ENCODE results near the gene MIOX.
"Not testable (repeated sequence)": the region's sequence is repeated elsewhere in the genome, so short reads cannot be mapped to it uniquely, and the experiment has no call there.

MIOX gene

DNA sequence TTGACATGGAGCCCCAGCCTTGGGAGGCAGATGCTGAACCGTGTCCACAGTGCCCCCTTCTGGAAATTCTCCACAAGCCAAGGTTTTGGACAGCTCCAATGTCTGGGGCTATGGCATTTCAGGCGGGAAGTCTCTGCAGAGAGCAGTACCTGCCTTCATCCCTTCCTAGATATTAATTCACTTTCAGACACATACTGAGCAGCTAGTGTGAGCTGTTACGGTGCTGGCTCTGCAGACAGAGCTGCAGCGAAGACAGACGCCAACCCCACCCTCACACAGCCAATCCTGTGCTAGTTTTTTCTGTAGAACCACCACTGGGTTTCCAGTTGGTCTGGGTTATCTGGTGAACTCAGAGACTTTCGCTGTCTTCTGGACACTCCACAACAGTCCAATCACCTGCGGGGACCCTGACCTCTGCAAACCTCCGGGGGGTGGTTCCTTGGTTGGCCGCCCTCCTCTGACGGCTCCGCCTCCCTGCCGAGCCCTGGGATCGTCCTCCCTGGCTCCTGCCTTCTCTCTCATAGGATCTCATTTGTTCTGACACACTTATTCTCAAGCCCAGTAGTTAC is 11.7 kb downstream of the MIOX start:
- peak; percentile 82 to 90 for DNase-seq

DNA sequence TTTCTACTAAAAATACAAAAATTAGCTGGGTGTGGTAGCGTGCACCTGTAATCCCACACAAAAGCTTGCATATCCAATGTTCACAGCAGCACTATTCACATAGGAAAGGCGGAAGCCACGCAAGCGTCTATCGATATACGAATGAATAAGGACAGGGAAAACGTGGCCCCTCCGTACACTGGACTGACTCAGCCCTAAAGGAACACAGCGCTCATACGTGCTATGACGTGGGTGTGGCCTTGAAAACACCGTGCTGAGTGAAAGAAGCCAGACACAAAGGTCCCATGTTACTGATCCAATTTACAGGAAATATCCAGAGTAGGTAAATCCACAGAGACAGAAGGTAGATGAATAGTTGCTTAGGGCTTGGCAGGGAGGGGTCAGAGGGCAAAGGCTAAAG is 13.8 kb downstream of the MIOX start:
- no peak for DNase-seq

DNA sequence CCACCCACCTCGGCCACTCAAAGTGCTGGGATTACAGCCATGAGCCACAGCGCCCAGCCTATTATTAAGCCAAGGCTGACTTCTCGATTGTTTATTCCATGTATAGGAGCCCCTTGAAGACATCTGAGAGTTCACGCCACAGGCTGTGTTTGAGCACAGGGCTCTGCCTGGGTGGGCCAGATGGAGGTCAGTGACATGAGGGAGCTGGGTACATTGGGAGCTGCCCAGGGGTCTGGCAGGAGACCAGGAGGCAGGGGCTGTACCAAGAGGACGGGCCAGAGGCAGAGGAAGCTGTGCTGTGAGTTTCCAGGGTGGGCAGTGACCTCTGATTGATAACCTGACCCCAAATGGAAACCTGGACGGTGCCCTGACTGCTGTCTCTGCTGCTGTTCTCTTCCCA is 15.4 kb downstream of the MIOX start:
- DNase-seq = no peak

DNA sequence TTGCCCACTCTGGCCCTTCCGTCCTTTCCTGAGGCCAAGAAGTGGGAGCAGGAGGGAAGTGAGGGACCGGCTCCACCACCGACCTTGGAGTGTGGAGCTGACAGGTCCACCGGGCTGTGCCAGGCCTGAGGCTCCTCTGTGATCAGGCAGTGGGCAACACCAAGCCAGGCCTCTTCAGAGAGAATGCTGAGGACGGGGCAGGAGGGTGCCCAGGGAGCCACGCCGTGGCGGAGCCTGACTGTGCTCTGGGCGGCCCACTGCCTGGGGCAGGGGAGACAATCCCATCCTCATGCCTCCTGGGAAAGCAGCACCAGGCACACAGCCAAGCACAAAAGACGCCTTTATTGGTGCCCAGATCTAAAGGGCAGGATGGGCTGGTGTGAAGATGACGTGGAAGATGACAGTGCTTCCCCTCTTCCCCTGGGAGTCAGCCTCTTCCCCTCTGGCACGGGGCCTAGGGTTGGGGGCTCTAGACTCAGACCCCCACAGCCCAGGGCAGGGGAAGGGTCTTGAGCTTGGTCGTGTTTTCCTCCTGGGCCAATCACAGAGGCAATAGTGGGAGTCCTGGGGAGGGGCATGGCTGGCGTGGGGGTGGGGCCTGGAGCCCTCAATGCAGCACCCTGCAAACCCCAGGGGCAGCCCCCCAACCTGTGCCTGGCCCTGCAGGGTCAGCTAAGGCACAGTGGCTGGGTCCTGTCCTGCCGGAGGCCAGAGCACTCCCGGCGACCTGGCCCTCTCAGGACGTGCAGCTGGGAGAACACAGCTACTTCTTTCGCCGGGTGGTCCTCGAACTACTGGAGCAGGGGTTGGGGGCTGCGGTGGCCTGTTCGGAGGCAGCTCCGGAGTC is 16.2 kb downstream of the MIOX start:
- DNase-seq = no peak

DNA sequence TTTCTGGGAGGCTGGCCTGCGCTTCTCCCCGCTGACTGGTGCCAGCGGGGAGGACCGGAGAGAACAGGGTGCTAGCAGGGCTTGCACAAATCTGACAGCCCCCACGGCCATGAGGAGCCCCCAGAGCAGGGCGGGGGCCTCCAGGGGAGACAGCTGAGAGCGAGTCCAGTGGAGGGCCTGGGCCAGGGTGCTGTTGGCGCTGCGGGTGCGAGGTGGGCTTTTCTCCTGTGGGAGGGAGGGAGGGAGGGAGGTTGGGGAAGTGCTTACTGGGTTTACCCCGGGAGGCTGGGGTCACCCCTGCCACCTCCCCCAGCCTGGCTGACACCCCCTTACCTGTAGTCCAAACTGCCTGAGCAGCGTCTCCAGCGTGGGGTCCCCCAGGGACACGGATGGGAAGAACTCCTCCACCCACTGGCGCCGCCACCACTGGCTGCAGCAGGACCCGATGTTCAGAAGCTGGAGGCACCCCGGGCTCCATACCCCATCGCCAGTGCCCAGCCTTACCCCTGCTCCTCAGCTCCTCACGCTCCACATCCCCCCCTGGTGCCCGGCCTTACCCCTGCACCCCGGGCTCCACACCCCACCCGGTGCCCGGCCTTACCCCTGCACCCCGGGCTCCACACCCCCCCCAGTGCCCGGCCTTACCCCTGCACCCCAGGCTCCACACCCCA is 17.0 kb downstream of the MIOX start:
- DNase-seq = no peak

DNA sequence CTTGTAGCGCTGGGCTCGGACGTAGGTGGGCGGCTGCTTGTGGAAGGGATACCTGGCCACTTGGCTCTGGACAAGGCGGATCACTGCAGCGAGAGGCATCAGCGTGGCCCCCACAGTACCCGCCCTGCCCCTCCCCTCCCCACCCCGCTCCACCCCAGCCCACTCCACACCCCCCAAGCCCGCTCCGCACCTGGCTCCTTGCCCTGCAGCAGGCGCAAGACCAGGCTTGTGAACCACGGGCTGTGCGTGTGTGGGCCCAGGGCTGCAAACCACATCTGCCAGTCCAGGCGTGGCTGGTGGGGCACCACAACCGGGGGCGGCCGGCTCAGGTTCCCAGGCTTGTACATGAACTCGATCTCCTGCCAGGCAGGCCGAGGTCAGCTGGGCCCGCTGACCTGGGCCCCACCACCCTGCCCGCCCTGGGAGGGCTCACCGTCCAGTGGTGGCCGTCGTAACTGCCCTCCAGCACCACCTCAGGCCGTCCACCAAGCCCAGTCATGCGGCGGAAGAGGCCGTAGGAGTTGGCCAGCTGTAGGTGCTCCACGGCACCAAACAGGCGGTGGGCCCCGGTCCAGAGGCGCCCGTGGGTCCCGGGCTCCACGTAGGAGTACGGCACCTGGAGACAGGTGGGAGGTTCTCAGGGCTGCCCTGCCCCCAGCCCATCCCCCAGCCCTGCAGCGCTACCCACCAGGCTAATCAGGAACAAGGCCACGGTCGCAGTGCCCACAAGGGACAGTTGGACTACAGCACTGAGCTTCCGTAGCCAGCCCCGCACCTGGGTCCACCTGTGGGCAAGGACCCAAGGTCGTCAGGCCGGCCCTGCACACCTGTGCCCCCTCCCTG is 17.9 kb downstream of the MIOX start:
- DNase-seq = no peak

DNA sequence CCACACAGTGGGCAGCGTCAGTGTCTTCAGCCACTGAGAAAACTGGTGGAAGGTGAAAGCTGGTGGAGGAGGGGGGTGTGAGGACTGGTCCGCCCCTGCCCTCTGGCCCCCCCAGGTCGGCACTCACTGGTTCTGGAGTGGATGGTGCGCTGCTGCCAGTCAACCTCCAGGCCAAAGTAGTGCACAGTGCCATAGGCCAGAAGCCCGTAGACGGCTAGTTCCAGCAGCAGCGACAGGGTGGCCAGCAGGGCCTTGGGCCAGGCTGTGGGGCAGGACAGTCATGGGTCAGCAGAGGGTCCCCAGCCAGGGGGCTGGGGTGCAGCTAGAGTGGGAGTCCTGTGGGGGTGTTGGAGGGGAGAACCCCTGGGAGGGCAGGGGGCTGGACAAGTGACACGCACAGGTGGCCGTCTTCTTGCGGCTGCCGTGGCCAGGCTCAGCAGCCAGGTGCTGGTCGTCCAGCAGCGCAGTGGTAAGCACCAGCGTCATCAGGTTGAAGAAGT is 18.7 kb downstream of the MIOX start:
- no peak for DNase-seq

DNA sequence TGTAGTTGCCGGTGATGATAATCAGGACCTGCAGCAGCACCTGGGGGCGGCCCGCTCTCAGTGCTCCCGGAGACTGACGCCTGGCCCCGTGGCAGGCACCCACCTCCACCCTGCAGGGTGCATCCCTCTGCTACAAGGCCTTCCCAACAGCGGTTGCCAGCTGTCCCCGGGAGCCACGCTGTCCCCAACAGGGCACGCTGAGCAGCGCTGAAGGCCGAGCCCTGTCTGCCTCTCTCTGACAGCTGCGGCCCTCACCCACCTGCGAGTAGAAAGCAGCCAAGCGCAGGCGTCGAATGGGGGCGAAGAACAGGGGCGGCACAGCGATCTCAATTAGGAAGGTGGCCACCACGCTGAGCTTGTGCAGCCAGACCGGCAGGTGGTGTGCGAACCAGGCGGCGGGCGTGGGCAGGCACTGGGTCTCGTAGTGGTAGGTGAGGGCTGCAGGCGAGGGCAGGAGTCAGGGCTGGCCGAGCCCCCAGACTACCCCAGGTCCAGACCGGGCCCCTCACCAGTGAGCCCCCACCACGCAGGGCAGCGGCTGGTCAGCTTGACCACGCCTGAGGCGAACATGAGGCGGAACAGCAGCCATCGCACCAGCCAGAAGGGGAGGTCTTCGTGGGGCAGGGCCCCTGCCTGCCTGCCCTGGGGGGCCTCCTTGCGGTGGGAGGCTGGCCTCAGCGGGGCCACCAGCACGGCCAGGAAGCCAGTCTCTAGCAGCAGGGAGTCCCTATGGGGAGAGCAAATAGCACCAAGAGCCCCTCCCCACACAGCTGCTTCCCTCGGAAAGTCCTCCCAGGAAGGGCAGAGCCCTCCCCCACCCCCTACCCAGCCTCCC is 19.3 kb downstream of the MIOX start:
- DNase-seq = no peak

DNA sequence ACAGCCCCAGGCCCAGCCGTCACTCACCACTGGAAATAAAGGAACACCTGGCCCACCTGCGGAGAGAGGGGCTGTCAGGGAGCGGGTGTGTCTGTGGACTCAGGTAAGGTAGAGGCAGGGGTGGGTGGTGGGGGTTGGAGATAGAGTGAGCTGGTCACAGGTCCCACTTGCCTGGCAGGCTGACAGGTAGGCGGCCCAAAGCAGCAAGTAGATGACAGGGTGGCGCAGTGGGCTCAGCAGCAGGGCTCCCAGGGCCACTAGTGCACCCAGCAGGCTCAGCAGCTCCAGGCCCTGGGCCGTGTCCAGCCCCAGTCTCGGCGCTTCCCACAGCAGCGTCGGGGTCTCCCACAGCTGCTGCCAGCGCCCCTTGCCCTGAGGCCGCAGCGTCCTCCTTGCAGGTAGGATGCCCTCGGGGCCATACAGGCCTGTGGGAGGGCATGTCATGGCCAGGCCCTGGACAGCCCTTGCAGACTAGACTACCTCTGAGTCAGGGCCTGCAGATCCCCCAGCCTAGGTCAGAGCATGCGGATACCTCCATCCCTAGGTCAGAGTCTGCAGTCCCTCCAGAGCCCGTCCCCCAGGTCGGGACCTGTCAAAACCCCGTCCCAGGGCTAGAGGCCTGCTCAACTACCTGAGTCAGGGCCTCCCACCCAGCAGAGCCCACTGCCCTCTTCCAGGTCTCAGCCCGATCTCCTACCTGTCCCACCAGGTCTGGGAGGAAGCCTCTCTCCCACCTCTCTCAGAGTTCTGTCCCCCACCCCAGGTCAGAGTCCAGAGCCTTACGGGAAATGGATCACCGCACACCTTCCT is 20.2 kb downstream of the MIOX start:
- no peak for DNase-seq

DNA sequence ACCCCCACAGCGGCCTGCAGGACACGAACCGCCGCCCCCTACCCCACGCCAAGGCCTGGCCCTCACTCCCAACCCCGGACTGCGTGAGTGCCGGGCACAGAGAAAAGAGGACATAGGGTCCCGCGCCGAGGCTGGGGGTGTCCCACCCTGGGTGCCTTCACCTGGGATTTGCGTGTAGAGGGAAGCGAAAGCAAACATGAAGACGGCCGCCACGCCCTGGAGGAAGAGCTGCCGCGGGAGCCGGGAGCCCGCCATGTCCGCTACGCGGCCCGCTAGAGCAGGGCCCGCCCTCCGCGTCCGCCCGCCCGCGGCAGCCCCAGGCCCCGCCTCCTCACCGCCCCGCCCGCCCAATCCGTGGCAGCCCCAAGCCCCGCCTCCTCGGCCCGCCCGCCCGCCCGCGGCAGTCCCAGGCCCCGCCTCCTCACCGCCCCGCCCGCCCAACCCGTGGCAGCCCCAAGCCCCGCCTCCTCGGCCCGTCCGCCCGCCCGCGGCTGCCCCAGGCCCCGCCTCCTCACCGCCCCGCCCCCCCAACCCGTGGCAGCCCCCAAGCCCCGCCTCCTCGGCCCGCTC is 20.8 kb downstream of the MIOX start, which contains the start of gene LMF2:
LMF2 (minus strand) TSS at position 282 of the 570 bp plus-strand sequence; CDS start at position 255, 27 bp downstream.
- DNase-seq = no peak

DNA sequence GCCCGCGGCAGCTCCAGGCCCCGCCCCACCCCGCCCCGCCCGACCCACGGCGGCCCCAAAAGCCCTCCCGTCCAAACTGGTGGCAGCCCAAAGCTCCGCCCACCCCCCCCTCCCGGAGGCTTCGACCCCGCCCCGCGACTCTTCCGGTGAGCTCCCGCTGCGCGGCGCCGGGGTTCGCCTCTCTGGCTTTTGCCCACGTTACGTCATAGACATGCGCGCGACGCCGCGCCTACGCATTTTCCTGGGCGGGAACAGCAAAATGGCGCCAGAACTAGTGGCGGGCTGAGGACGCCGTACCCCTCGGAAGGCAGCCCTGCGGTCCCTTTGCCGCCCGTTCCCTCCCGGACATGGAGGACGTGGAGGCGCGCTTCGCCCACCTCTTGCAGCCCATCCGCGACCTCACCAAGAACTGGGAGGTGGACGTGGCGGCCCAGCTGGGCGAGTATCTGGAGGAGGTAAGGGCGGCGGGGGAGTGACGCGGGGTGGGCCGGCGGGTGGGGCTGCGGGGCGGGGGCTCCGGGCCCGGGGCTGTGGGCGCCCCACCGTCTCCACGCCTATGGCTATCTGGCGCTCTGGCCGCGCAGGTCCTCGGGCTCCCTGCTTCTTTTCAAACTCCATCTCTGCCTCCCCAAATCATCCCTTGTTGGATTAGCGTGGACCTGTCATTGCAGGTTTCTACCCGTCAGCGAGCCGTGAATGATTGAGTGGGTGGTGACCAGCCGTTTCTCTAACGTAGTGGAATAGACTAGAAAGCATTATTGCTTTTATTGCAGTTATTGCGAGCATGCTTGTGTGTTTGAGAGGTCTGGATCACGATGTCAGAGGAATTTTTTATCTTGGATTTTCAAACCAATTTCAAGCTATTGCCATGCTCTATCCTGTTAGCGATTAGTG is 21.6 kb downstream of the MIOX start, which contains the start of gene NCAPH2:
NCAPH2 (plus strand) TSS at position 234 of the 894 bp plus-strand sequence; CDS start at position 348, 114 bp downstream.
- peak; percentile 97 for DNase-seq

DNA sequence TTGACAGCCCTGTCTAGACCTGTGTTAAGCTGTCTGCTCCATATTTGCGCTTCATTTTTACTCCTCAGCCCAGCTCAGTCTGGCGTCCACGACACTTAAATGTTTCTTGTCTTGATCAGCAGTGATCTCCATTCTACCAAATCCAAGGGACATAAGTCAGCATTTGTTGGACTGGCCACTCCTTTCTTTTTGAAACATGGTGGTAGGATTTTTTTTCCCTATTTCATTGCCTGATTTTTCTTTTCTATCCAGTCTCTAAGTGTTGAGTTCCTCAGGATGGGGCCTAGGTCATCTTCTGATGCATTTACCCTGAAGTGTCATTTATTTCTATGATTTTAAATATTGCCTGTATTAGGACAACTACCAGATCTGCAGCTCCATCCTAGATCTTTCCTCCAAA is 22.2 kb downstream of the MIOX start:
- no peak for DNase-seq

DNA sequence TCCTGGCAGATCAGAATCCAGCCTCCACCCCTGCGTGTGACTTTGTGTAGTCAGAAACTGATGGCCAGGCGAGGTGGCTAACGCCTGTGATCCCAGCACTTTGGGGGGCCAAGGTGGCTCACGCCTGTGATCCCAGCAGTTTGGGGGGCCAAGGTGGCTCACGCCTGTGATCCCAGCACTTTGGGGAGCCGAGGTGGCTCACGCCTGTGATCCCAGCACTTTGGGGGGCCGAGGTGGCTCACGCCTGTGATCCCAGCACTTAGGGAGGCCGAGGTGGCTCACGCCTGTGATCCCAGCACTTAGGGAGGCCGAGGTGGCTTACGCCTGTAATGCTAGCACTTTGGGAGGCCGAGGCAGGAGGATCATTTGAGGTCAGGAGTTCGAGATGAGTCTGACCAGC is 26.5 kb downstream of the MIOX start:
- DNase-seq = no peak

DNA sequence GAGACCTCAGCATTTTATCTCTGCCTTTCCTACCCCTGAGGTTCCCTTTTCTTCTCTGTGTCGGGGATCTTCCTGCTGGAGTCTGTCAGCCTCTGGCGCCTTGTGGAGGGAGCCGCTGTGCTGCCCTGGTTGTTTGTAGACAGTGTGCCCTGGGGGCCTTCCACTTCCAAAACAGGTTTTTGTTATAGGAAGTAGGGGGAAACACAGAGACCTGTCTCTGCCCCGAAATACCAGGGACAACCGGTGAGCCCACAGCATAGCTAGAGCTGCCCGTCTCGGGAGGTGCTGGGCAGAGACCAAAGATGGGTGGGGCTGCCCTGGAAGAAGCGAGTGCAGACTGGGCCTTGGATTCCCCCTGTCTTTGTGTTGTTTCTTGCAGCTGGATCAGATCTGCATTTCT is 29.4 kb downstream of the MIOX start:
- no peak for DNase-seq

DNA sequence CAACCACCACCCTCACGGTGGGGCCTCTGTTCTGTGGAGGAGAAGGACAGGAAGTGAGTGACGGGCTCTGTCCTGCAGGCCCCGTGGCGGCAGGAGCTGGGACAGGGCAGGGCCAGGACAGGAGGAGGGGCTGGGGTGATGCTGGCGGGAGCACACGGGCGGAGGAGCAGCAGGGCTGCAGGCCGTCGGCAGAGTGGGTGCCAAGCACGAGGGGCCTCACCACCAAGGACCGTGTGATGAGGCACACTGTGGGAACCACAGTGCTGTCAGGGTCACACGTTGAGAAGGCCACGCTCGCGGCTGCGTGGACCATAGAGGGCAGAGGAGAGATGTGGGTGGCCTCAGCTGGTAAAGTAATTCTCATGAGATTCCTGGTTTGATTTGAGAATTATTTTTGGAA is 30.2 kb downstream of the MIOX start:
- no peak for DNase-seq

DNA sequence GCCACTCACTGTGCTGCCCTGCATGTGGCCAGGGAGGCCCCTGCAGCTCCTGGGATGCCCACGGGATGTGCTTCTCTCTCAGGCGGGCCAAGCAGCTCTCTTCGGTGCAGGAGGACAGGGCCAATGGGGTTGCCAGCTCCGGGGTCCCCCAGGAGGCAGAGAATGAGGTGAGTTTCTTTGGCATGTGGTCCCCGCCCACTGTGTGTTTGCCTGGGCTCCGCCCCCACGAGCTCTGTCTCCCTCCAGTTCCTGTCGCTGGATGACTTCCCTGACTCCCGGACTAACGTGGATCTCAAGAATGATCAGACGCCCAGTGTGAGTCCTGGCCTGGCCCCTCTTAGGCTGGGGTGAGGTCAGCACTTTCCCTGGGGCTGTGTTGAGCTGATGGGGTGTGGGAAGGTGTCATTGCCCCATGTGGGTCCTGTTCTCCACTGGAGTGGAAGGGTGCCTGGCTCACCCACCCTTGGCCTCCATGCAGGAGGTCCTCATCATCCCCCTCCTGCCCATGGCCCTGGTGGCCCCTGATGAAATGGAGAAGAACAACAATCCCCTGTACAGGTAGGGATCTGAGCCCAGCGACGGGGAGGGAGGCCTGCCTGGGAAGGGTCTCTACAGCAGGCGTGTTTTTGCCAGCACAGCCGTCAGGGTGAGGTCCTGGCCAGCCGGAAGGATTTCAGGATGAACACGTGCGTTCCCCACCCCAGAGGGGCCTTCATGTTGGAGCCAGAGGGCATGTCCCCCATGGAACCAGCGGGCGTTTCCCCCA is 31.0 kb downstream of the MIOX start:
- DNase-seq = no peak

DNA sequence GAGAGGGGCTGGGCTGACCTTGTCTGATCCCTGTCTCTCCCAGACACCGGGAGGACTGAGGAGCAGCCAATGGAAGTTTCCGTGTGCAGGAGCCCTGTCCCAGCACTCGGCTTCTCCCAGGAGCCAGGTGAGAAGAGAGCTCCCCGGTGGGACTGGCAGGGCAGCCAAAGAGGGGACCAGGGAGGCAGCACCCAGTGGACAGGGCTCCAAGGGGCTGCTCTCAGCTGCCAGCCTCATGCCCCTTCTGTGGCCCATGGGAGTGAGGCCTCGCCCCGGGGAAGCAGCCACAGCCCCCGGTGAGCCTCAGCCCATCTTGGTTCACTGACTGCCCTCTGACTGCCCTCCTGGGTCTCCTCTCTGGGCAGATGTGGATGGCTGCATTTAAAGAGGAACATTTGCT is 31.9 kb downstream of the MIOX start:
- no peak for DNase-seq

DNA sequence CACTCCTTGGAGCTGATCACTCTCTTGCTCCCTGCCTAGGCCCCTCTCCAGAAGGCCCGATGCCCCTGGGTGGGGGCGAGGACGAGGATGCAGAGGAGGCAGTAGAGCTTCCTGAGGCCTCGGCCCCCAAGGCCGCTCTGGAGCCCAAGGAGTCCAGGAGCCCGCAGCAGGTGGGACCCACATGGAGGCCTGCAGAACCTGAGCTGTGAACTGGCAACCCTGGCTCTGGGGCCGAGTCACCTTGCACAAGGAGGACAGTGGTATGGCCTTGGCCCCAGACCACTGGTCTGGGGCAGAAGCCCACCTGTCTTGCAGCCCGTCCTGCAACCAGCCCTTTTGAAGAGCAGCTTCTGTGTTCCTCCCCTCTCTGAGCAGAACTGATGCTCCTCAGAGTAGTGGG is 32.5 kb downstream of the MIOX start:
- DNase-seq = no peak

DNA sequence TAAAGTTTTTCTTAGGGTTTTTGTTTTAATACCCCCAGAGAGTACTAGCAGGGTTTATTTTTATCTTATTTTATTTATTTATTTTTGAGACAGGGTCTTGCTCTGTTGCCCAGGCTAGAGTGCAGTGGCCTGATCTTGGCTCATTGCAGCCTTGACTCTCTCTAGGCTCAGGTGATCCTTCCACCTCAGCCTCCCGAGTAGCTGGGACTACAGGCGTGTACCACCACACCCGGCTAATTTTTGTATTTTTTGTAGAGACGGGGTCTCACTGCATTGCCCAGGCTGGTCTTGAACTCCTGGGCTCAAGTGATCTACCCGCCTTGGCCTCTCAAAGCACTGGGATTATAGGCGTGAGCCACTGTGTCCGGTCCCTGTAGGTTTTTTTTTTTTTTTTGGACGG is 33.5 kb downstream of the MIOX start:
- not testable (repeated sequence) for DNase-seq

All from SHP77 (cell line).